GM23338 (cell line): ENCODE data around the gene PAX5. TPM values are rescaled to one million over a fixed set of nuclear protein-coding genes. Genes with fewer than 3 reads are reported as not detected.
A peak's percentile ranks its signal among the peaks of the same experiment; 100 is the strongest.

Experiments
- ATAC-seq: fragments of 200-7000 bp; cut with Tn5 transposase; 3 replicates; pipeline ENCODE4 v1.9.1; 2020
- DNase-seq: peaks from one replicate; pipeline ENCODE4 v3.0.0-alpha.2; 2015; ENCODE audit warnings: low spot score
- H2AFZ ChIP-seq: fragments of 200-600 bp; sonication (generic); 2 replicates; pipeline ENCODE4 v1.8.0; 2016; ENCODE audit warnings: antibody characterized with exemption, mild to moderate bottlenecking, moderate library complexity
- H3F3A ChIP-seq: fragments of 200-600 bp; sonication (generic); replicated peaks from 2 replicates; pipeline ENCODE4 v1.8.0; 2017; ENCODE audit warnings: antibody characterized with exemption, mixed run types, low read depth
- H3K27ac ChIP-seq: fragments of 200-600 bp; sonication (generic); 2 replicates; pipeline ENCODE4 v1.6.1; 2016; ENCODE audit warnings: low read depth
- H3K27me3 ChIP-seq: fragments of 200-600 bp; sonication (generic); 2 replicates; pipeline ENCODE4 v1.8.0; 2016; ENCODE audit warnings: mild to moderate bottlenecking, mixed run types, moderate library complexity; ENCODE audit not compliant: insufficient read depth
- H3K36me3 ChIP-seq: fragments of 200-600 bp; sonication (generic); 2 replicates; pipeline ENCODE4 v1.8.0; 2016; ENCODE audit warnings: mild to moderate bottlenecking; ENCODE audit not compliant: insufficient read depth
- H3K4me1 ChIP-seq: fragments of 200-600 bp; sonication (generic); 2 replicates; pipeline ENCODE4 v1.8.0; 2016; ENCODE audit warnings: mild to moderate bottlenecking, moderate library complexity; ENCODE audit not compliant: insufficient read depth
- H3K4me2 ChIP-seq: fragments of 200-600 bp; sonication (generic); 2 replicates; pipeline ENCODE4 v1.7.1; 2017; ENCODE audit warnings: mixed run types
- H3K4me3 ChIP-seq: fragments of 200-600 bp; sonication (generic); 2 replicates; pipeline ENCODE4 v1.6.1; 2016; ENCODE audit warnings: mixed run types
- H3K79me2 ChIP-seq: fragments of 200-600 bp; sonication (generic); replicated peaks from 2 replicates; pipeline ENCODE4 v1.8.0; 2017; ENCODE audit warnings: mild to moderate bottlenecking; ENCODE audit not compliant: insufficient read depth
- H3K9me2 ChIP-seq: fragments of 200-600 bp; sonication (generic); 2 replicates; pipeline ENCODE4 v1.8.0; 2017; ENCODE audit not compliant: insufficient read depth
- H4K20me1 ChIP-seq: fragments of 200-600 bp; sonication (generic); replicated peaks from 2 replicates; pipeline ENCODE4 v1.8.0; 2017; ENCODE audit warnings: mild to moderate bottlenecking; ENCODE audit not compliant: insufficient read depth
- H3K27ac Mint-ChIP-seq: 2 replicates; pipeline ENCODE4 v1.8.0; 2020; ENCODE audit warnings: inconsistent platforms, mild to moderate bottlenecking, moderate library complexity, mixed read lengths
- H3K27me3 Mint-ChIP-seq: 3 replicates; pipeline ENCODE4 v1.8.0; 2022; ENCODE audit warnings: low read depth, mild to moderate bottlenecking, moderate library complexity, mixed read lengths, inconsistent platforms; ENCODE audit not compliant: insufficient read depth, poor library complexity
- H3K36me3 Mint-ChIP-seq: 3 replicates; pipeline ENCODE4 v1.8.0; 2021; ENCODE audit warnings: low read depth, mild to moderate bottlenecking, inconsistent platforms, moderate library complexity, mixed read lengths
- H3K4me1 Mint-ChIP-seq: 3 replicates; pipeline ENCODE4 v1.8.0; 2020; ENCODE audit warnings: mild to moderate bottlenecking, inconsistent platforms, mixed read lengths
- H3K4me3 Mint-ChIP-seq: 3 replicates; pipeline ENCODE4 v1.8.0; 2021; ENCODE audit warnings: moderate library complexity, mild to moderate bottlenecking, inconsistent platforms, mixed read lengths
- H3K9me3 Mint-ChIP-seq: 3 replicates; pipeline ENCODE4 v1.8.0; 2020; ENCODE audit warnings: moderate library complexity, mild to moderate bottlenecking, inconsistent platforms, mixed read lengths
- CREB1 ChIP-seq: fragments of 250-450 bp; sonication (Bioruptor Pico); IDR thresholded peaks from 2 replicates; pipeline ENCODE4 v1.5.0; 2020; ENCODE audit warnings: low read depth, mild to moderate bottlenecking, moderate library complexity
- EZH2phosphoT487 ChIP-seq: fragments of 200-600 bp; sonication (generic); IDR thresholded peaks from one replicate; pipeline ENCODE4 v1.8.1; 2018; ENCODE audit warnings: antibody characterized with exemption; ENCODE audit not compliant: unreplicated experiment
- NANOG ChIP-seq: IDR thresholded peaks from 2 replicates; pipeline ENCODE4 v1.6.1; 2016; ENCODE audit warnings: antibody characterized with exemption, borderline replicate concordance
- POLR2AphosphoS5 ChIP-seq: IDR thresholded peaks from 2 replicates; pipeline ENCODE4 v1.6.1; 2016; ENCODE audit warnings: antibody characterized with exemption, low read depth
- REST ChIP-seq: IDR thresholded peaks from one replicate; pipeline ENCODE4 v1.6.1; 2018; ENCODE audit warnings: antibody characterized with exemption; ENCODE audit not compliant: unreplicated experiment
- STAT1 ChIP-seq: IDR thresholded peaks from one replicate; pipeline ENCODE4 v1.6.1; 2016; ENCODE audit warnings: antibody characterized with exemption; ENCODE audit not compliant: unreplicated experiment
- ZNF462 ChIP-seq: fragments of 250-450 bp; sonication (Bioruptor Pico); IDR thresholded peaks from 2 replicates; pipeline ENCODE4 v1.5.0; 2020; ENCODE audit warnings: mild to moderate bottlenecking, moderate library complexity
- polyA plus RNA-seq: library from polyadenylated mRNA; unstranded; fragments of >200 nt; fragmentation: Nextera tagmentation; extraction: Ambion mirVana; gene quantifications from 2 replicates; pipeline ENCODE4 v1.2.1, GENCODE V29; 2016
- total RNA-seq: library from RNA; depleted of rRNA; stranded (reverse); fragments of >200 nt; shearing (Covaris generic); gene quantifications from 2 replicates; pipeline ENCODE4 v1.2.3, GENCODE V29; 2014

Gene PAX5
- total and polyA plus RNA-seq, 2 experiments from 2014 or later = 0.17 to 0.60 TPM

- ATAC-seq (no peak), DNase-seq (no peak)
- Histone ChIP-seq H3K27me3 (no peaks in the 10 kb centered on the region), H3K4me1 (no peaks in the 10 kb centered on the region), H3K79me2 (no peaks in the 10 kb centered on the region), H3F3A (no peaks in the 10 kb centered on the region), H3K9me2 (no peaks in the 10 kb centered on the region), H3K4me2 (no peak overlapping the region), H3K36me3 (no peaks in the 10 kb centered on the region), H3K4me3 (no peak overlapping the region), H4K20me1 (no peaks in the 10 kb centered on the region), H3K27ac (no peak overlapping the region), H2AFZ (no peak overlapping the region)
- no peaks in the 10 kb centered on the region; the same call in 2 of the 3 replicates for H3K36me3 Mint-ChIP-seq
- H3K27ac Mint-ChIP-seq = no peak overlapping the region
- TF ChIP-seq CREB1 (CRISPR knock-in tag) = no peak
- TF ChIP-seq POLR2AphosphoS5 = no peak
- TF ChIP-seq EZH2phosphoT487 = no peak
- TF ChIP-seq REST = no peak
- no peak for TF ChIP-seq NANOG
- H3K4me1 Mint-ChIP-seq = peaks cover 20% of the 10 kb centered on the region
- no peaks in the 10 kb centered on the region; the same call in 2 of the 3 replicates for H3K9me3 Mint-ChIP-seq
- peaks cover 3% of the 10 kb centered on the region for H3K27me3 Mint-ChIP-seq
- no peak overlapping the region for H3K4me3 Mint-ChIP-seq
Measured at GRCh38 chr9:36898431-36899020, 135.5 kb downstream of the PAX5 start.

- H3K9me3 Mint-ChIP-seq = no peaks in the 10 kb centered on the region; the same call in 2 of the 3 replicates
- no peaks in the 10 kb centered on the region for H3F3A ChIP-seq
- no peak overlapping the region for H3K4me3 Mint-ChIP-seq
- H3K36me3 ChIP-seq = no peaks in the 10 kb centered on the region
- H3K36me3 Mint-ChIP-seq = no peaks in the 10 kb centered on the region; the same call in 2 of the 3 replicates
- ATAC-seq (peak; percentile 56), DNase-seq (no peak)
- no peak for TF ChIP-seq ZNF462 (CRISPR knock-in tag)
- no peak for TF ChIP-seq STAT1
- TF ChIP-seq POLR2AphosphoS5 = no peak
- H2AFZ ChIP-seq = peak overlapping the region; percentile 66; the same call in 1 of the 2 replicates
- H3K27ac Mint-ChIP-seq = no peak overlapping the region
- H3K4me3 ChIP-seq = no peak overlapping the region
- no peaks in the 10 kb centered on the region for H3K27me3 ChIP-seq
- H3K4me2 ChIP-seq = no peak overlapping the region
- no peaks in the 10 kb centered on the region for H4K20me1 ChIP-seq
- no peaks in the 10 kb centered on the region for H3K4me1 ChIP-seq
- peaks cover 20% of the 10 kb centered on the region for H3K4me1 Mint-ChIP-seq
- peaks cover 3% of the 10 kb centered on the region for H3K27me3 Mint-ChIP-seq
- no peak overlapping the region for H3K27ac ChIP-seq
- no peaks in the 10 kb centered on the region for H3K79me2 ChIP-seq
- H3K9me2 ChIP-seq = no peaks in the 10 kb centered on the region
Measured at GRCh38 chr9:36897478-36897877, 136.6 kb downstream of the PAX5 start.
